SKM-1 (cell line): ENCODE measurements around the gene IL15RA.
"Not testable (repeated sequence)": the region's sequence is repeated elsewhere in the genome, so short reads cannot be mapped to it uniquely, and the experiment has no call there.

Source experiments
- DNase-seq: peaks from one replicate; lab custom pipeline; 2025; ENCODE audit not compliant: unreplicated experiment; lab: John Stamatoyannopoulos, UW

IL15RA gene

DNA sequence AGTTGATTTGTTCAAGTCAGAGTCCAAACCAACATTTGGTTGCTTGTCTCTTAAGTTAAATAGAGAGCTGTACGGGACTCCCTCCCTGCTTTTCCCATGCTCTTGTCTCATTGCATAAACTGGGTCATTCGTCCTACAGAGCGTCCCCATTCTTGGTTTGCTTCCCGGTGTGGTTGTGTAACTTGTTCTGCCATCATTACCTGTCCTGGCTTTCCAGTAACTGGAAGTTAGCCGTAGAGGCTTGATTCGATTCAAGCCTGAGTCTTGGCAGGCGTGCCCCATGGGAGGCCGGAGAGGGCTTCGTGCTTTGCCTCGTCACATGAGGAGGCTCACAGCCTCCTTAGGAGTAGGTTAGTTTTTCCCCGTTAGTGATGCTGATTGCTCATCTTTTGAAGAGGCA, 47.1 kb downstream of the IL15RA start:
- DNase-seq, result no peak

DNA sequence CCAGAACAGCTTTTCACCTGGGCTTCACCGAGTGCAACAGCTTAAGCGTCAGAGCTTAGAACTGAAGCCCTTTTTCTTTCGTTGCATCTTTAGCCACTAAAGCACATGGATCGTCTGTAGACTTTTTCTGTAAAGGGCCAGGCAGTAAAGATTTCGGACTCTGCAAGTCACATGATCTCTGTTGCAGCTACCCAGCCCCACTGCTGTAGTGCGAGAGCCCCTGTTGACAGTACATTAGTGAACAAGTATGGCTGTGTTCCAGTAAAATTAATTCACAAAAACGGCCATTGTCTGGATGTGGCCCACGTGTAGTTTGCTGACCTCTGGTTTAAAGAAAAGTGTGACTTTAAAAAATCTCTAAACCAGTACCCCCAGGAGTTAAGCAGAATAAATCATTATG, 47.9 kb downstream of the IL15RA start:
- DNase-seq, result no peak

DNA sequence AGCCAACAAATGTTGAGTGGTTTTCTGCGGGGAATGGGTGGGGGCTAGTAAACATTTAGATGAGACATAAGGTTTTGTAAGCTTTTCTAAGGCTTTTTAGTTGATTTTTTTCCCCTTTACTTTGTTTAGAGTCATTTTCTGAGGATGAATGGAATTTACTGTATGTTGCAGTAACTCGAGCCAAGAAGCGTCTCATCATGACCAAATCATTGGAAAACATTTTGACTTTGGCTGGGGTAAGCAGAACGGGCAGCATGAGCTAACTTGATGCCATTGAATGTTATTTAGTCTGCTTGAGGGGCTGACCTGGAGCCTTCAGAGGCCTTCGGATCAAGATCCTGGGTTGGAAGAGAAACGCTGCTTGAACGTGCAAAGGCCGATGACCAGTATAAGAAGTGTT, 50.0 kb downstream of the IL15RA start:
- no peak for DNase-seq

DNA sequence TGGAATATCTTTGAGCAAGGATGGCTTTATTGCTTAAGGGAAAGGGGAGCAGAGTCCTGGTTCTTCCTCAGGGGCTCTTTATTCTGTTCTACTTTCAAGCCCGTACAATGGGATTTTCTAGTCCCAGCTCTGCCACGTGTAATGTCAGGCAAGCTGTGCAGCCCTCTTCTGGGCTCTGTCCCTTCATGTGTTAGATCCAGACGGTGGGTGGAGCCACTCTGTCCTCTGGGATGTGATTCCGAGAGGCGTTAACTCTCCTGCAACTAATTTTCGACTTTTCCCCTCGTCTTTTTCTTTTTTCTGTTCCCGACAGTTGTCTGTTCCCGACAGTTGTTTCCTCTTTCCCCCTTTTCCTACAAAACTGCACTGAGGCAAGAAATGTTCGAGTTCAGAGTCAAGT, 52.5 kb downstream of the IL15RA start:
- no peak for DNase-seq

DNA sequence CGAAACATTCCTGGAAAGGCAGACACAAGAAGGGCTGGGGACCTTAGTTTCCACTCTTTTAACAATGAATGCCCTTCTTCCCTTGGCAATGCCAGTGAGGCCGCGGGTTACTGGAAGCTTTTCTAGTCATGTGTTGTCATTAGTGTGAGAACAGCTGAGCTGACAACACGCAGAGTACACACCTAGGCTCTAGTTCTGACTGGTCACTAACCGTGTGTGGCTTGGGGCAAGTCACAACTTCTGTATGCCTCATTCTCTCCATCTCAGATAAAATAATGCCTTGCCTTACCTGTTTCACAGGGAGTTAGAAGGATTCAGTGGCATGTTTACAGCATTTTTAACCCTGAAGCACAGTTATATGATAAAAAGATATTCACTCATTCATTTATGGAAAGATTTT, 55.6 kb downstream of the IL15RA start:
- no peak for DNase-seq

DNA sequence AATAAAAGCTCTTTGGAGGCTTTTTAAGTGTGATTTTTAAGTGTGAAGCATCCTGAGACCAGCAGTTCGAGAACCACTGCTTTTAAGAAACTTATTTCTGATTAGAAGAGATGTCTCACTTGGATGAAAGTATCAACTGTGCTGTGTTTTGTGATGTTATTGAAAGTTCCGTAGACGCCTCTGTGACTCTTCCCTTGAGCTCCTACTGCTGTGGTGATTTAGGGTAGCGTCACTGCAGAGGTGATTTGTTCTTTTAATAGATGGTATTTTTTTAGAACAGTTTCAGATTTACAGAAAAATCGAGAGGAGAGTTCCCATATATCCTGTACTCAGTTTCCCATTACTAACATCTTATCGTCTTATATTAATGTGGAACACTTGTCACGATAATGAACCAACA, 57.8 kb downstream of the IL15RA start:
- no peak for DNase-seq

DNA sequence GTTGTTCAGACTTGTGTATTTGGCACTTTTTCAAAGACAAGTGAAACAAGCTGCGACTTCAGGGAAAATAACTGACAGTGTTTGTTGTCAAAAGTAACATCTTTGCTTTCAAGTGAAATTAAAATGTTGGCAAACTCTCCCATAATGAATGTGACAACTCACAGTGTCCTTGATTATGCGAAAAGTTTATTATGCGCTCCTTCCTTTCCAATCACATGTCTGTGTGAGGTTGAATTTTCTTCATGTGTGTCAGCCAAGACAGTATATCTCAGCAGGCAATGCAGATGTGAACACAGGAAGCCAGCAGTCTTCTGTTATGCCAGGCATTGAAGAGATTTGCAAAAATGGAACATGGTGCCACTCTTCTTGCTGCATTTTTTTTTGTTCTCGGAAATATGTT, 58.6 kb downstream of the IL15RA start:
- no peak for DNase-seq

DNA sequence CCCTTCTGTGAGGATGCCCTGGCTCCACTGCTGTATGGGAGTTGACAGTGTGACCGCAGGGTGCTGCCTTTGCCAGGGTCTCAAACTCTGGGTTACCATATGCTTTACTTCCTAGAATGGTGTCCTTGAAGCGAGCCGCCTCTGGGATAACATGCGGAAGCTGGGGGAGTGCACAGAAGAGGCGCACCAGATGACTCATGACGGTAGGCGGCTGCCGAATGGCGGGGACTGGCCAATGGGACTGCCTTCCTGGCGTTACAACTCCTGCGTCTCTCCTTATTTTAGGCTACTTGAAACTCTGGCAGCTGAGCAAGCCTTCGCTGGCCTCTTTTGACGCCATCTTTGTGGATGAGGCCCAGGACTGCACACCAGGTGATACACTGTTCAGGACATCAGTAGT, 60.0 kb downstream of the IL15RA start:
- no peak for DNase-seq

DNA sequence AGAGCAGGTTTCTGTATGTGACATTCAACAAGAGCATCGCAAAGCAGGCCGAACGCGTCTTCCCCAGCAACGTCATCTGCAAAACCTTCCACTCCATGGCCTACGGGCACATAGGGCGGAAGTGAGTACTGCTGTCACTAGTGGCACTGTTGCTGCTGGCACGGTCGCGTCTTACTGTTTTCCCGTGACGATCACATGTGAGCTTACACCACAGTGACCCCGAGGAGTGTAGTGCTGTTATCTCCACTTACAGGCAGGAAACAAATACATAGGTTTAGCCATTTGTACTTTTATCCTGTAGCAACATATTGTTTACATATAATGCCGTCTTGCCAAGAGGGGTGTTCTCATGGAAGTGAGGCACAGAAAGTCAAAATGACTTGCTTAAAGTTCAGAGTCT, 61.9 kb downstream of the IL15RA start:
- DNase-seq, result no peak

DNA sequence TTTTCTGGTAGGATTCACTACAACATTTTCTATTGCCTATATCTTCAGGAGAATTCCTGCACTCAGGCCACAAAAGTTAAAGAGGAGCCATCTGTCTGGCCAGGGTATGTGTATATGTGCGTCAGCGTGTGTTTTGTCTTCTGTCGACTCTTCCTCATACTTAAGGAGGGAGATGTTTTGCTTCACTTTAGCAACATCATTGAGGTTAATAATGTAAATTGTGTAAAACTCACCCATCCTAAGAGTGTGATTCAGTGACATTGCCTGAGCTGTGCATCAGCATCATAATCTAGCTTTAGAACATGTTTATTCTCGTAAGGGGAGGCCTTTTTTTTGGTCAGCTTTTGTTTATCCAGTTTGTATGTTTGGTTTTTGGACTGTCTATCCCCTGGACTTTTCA, 63.6 kb downstream of the IL15RA start:
- DNase-seq, result no peak

DNA sequence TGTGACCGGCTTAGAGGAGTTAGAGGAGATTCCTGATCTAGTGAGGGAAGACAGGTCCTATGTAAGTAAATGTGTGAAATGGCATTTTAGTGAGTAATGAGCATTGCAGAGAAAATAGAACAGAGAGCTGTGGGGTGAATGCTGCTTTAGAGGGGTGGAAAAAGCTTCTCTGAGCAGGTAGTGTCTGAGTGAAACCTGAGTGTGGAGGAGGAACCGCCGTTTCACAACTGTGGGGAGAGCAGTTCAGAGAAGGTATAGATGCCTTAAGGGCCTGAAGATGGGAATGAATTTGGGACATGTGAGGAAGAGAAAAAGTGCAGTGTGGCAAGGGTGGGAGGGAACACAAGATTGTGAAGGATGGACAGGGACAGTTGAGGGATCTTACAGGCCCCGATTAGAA, 65.7 kb downstream of the IL15RA start:
- no peak for DNase-seq

DNA sequence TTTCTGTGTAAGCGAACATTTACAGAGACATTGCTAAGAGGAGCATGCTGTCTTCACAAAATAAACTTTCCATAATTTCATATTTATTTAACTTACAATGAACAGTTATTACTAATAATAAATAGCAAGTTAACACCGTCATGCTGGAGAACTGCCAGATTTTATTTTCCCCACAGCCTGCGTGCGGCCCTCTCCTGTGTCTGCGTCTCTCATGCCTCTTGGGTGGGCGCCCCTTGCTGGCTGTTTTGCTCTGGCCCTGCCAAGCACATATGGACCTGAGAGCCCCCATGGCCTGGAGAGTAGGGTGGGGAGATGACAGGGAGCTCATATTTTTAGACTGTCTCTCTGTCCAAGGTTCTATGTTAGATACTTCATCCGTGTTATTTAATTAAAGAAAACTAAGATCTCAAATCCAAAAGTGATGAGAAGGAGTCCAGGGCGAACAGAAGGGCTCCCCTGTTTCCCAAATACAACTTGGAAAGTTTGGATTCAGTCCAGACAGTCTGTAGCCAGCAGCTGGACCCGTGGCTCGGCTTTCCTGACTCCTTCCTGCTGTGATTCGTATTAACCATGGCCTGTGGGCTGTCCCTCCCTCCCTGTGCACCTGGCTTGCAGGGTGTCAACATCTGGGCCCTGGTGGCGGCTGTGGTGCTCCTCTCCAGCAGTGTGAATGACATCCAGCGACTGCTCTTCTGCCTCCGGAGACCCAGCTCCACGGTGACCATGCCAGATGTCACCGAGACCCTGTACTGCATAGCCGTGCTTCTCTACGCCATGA, 66.8 kb downstream of the IL15RA start:
- no peak for DNase-seq

DNA sequence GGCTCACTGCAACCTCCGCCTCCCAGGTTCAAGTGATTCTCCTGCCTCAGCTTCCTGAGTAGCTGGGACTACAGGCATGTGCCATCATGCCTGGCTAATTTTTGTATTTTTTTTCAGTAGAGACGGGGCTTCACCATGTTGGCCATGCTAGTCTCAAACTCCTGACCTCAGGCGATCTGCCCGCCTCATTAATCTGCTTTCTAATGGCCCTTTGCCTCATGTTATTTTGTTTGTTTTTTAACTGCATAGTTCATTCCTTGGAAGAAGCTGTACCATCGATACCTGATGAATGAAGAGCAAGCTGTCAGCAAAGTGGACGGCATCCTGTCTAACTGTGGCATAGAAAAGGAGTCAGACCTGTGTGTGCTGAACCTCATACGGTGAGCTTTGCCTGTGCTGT, 68.7 kb downstream of the IL15RA start:
- not testable (repeated sequence) for DNase-seq

DNA sequence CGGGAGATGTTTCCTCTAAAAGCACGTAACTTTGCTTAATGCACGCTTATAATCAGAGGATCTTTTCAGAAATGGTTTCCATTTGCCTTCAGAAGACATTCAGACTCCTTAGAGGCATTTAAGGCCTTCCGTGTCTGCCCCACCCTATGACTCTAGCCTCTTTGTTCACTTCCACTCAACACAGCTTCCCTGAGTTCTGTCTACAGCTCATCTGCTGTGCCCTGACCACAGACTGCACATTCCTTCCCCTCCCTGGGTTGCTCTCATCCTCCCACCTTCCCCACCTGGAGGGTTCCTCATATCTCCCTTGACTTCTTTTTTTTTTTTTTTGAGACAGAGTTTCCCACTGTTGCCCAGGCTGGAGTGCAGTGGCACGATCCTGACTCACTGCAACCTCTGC, 70.7 kb downstream of the IL15RA start:
- no peak for DNase-seq

DNA sequence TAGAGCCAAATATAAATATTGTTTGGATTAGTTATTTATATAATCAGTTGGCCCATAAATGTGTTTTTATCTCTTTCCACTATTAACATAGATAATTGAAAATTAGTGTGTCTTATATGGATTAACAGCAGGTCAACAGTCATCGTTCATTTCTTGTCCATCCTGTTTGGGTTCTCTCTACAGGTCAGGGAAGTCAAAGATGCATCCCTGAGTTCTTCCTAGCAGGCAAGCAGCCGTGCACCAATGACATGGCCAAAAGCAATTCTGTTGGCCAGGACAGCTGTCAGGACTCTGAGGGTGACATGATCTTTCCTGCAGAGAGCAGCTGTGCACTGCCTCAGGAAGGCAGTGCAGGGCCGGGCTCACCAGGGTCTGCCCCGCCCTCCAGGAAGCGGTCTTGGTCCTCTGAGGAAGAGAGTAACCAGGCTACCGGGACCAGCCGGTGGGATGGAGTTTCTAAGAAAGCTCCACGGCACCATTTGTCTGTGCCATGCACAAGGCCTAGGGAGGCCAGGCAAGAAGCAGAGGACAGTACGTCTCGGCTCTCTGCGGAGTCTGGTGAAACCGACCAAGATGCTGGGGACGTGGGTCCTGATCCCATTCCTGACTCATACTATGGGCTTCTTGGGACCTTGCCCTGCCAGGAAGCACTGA, 71.4 kb downstream of the IL15RA start:
- no peak for DNase-seq

DNA sequence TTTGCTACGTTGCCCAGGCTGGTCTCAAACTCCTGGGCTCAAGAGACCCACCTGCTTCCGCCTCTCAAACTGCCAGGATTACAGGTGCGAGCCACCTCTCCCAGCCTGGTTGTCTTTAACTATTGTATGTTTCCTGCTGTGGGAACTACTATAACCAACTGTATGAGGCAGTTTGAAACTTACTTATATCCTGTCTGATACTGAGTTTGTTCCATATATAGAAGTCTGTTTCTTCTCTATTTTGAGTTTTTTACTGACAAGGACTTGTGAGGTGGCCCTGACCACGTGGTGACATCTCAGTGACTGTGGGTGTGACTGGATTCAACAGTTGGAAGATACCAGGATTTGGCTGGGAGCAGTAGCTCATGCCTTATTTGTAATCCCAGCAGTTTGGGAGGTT, 73.1 kb downstream of the IL15RA start:
- DNase-seq, result no peak

DNA sequence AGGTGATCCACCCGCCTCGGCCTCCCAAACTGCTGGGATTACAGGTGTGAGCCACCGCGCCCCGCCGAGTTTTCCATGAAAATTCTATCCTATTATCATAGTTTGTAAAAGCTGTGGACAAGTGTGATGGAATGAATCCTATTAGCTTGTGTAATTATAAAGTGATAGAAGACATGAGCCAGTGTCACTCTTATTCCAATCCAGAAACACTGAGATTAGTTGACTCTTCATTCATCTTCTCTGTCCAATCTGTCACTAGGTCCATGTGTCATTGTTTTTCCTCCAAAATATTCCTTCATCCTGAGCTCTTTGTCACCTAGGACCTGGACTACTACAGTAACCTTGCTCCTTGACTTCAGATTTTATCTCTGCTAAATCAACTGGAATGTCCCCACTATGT, 73.8 kb downstream of the IL15RA start:
- no peak for DNase-seq

DNA sequence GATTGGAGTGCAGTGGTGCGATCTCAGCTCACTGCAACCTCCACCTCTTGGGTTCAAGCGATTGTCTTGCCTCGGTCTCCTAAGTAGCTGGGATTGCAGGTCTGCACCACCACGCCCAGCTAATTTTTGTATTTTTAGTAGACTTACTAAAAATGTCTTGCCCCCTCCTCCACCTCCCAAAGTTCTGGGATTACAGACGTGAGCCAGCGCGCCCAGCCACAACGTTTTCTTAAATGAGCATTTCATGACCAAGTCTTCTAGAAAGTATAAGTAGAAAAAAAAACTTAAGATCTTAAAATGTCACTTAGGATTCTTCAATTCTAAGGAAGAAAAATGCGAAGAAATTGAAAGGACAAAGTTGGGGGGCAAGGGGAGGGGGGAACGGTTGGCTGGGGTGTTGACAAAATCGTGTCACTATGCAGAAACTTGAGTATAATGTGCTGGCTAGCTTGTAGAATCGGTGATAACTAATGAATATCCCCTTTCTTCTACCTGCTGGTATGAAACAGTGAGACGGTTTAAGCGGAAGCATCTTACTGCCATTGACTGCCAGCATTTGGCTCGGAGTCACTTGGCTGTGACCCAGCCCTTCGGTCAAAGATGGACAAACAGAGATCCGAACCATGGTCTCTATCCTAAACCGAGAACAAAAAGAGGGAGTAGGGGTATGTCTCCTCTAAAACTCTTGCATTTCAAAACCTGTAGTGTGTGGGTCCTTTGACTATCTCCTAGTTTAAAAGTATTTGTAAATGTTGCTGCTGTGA, 74.7 kb downstream of the IL15RA start:
- DNase-seq, result no peak
